A673 (cell line): Measurements from ENCODE around the gene ZNF80. TPM values are rescaled to one million over a fixed set of nuclear protein-coding genes. Genes with fewer than 3 reads are reported as not detected.

Source experiments
- BruUV-seq: library from RNA; stranded (reverse); fragments of 400-500 nt; replicated peaks from 2 replicates; lab custom pipeline; 2021; lab: Mats Ljungman, UMichigan
- CTCF ChIA-PET: fragments of 300-600 bp; sonication (Branson Sonifier 250); formaldehyde crosslinking; loops from one replicate; lab custom pipeline; 2022; ENCODE audit warnings: antibody characterized with exemption; lab: Charles Lee
- POLR2A ChIA-PET: fragments of 300-600 bp; sonication (Branson Sonifier 250); formaldehyde crosslinking; loops from one replicate; lab custom pipeline; 2022; ENCODE audit warnings: antibody characterized with exemption; ENCODE audit not compliant: low non-redundant PET; lab: Charles Lee
- DNase-seq: peaks from one replicate; pipeline ENCODE4 v3.0.0-alpha.2; 2015; ENCODE audit warnings: low spot score
- H3K27ac ChIP-seq: fragments of 200-600 bp; sonication (generic); 2 replicates; pipeline ENCODE4 v1.5.1; 2016; ENCODE audit warnings: mixed run types, low read depth, mild to moderate bottlenecking, mixed read lengths, antibody characterized with exemption, low read length; ENCODE audit not compliant: poor library complexity, severe bottlenecking
- H3K27me3 ChIP-seq: fragments of 200-600 bp; sonication (generic); replicated peaks from 2 replicates; pipeline ENCODE4 v1.6.1; 2017; ENCODE audit warnings: mixed run types, low read depth, mild to moderate bottlenecking, mixed read lengths, antibody characterized with exemption, low read length; ENCODE audit not compliant: insufficient read depth, poor library complexity
- H3K36me3 ChIP-seq: fragments of 200-600 bp; sonication (generic); 2 replicates; pipeline ENCODE4 v1.6.1; 2016; ENCODE audit warnings: mixed run types, mild to moderate bottlenecking, mixed read lengths, antibody characterized with exemption, low read length; ENCODE audit not compliant: insufficient read depth, poor library complexity, severe bottlenecking
- H3K4me1 ChIP-seq: fragments of 200-600 bp; sonication (generic); 2 replicates; pipeline ENCODE4 v1.6.1; 2017; ENCODE audit warnings: mixed run types, mild to moderate bottlenecking, mixed read lengths, antibody characterized with exemption, low read length; ENCODE audit not compliant: insufficient read depth, poor library complexity, severe bottlenecking
- H3K4me3 ChIP-seq: fragments of 200-600 bp; sonication (generic); 2 replicates; pipeline ENCODE4 v1.5.1; 2016; ENCODE audit warnings: low read depth, mixed run types, mild to moderate bottlenecking, mixed read lengths, low read length; ENCODE audit not compliant: poor library complexity, severe bottlenecking
- H3K9me3 ChIP-seq: fragments of 200-600 bp; sonication (generic); 2 replicates; pipeline ENCODE4 v1.6.1; 2016; ENCODE audit warnings: mixed run types, low read depth, mild to moderate bottlenecking, mixed read lengths, antibody characterized with exemption, low read length; ENCODE audit not compliant: poor library complexity, severe bottlenecking
- CTCF ChIP-seq: fragments of 300-800, 200-600 bp; sonication (generic); conservative IDR thresholded peaks from 2 replicates; pipeline ENCODE4 v1.5.1; 2017; ENCODE audit warnings: low read depth, mild to moderate bottlenecking, antibody characterized with exemption, low read length, moderate library complexity, mixed read lengths
- EZH2 ChIP-seq: fragments of 200-600 bp; sonication (generic); IDR thresholded peaks from 2 replicates; pipeline ENCODE4 v1.6.1; 2017; ENCODE audit warnings: borderline replicate concordance, low read depth, mild to moderate bottlenecking, mixed read lengths, antibody characterized with exemption, low read length; ENCODE audit not compliant: poor library complexity, severe bottlenecking
- intact Hi-C: fragments of 100-400 bp; cut with micrococcal nuclease; formaldehyde crosslinking; loops from one replicate; pipeline ENCODE4 v1.10.0; 2022; ENCODE audit not compliant: unreplicated experiment
- total RNA-seq: library from RNA; stranded (reverse); gene quantifications from 2 replicates; pipeline ENCODE4 v1.2.3, GENCODE V29; 2021

The ZNF80 gene
- total RNA-seq, 1 experiment from 2014 or later, result not detected

- Histone ChIP-seq H3K4me1 (peaks cover 11% of the 10 kb centered on the region), H3K36me3 (no peaks in the 10 kb centered on the region), H3K27me3 (no peaks in the 10 kb centered on the region), H3K27ac (no peak overlapping the region), H3K9me3 (no peaks in the 10 kb centered on the region), H3K4me3 (no peak overlapping the region)
- no peak for DNase-seq
- intact Hi-C loops, result no loop called here
- BruUV-seq, result no TSS peak
- TF ChIP-seq EZH2, result no peak
- ChIA-PET CTCF (no interaction called here), POLR2A (no interaction called here)
Measured at GRCh38 chr3:114216186-114216970, 21.0 kb downstream of the ZNF80 start.

- ChIA-PET POLR2A (interaction anchor here (0.7 kb wide), 1 partner anchor 621 kb away, joined by 3 read pairs; no protein-coding TSS in a partner anchor), CTCF (no interaction called here)
- no TSS peak for BruUV-seq
Measured at GRCh38 chr3:114214542-114215341, 22.6 kb downstream of the ZNF80 start.

GRCh38 chr3:114213627-114214541, 23.5 kb downstream of the ZNF80 start:
- H3K36me3 ChIP-seq, result no peaks in the 10 kb centered on the region
- ChIA-PET POLR2A (interaction anchor here (0.7 kb wide), 1 partner anchor 622 kb away, joined by 3 read pairs; no protein-coding TSS in a partner anchor), CTCF (interaction anchor here (0.6 to 1.1 kb wide), 6 partner anchors 59 to 271 kb away, joined by 3 to 12 read pairs (median 5); no protein-coding TSS in a partner anchor)
- no peaks in the 10 kb centered on the region for H3K27me3 ChIP-seq
- peak; percentile 71 for DNase-seq
- H3K4me3 ChIP-seq, result peak overlapping the region; percentile 36
- H3K9me3 ChIP-seq, result no peaks in the 10 kb centered on the region
- peaks cover 11% of the 10 kb centered on the region for H3K4me1 ChIP-seq
- H3K27ac ChIP-seq, result no peak overlapping the region
- intact Hi-C loops, result no loop called here
- TF ChIP-seq EZH2, result no peak
- TF ChIP-seq CTCF, result peak; percentile 39; the same call in 1 of the 2 replicates
- BruUV-seq, result no TSS peak

More at GRCh38 chr3:114214542-114215341, 22.6 kb downstream of the ZNF80 start:
- H3K4me1 ChIP-seq, result peaks cover 11% of the 10 kb centered on the region
- TF ChIP-seq CTCF, result no peak
- TF ChIP-seq EZH2, result no peak
- H3K27ac ChIP-seq, result no peak overlapping the region
- no peaks in the 10 kb centered on the region for H3K27me3 ChIP-seq
- H3K9me3 ChIP-seq, result no peaks in the 10 kb centered on the region
- intact Hi-C loops, result no loop called here
- H3K36me3 ChIP-seq, result no peaks in the 10 kb centered on the region
- peak overlapping the region; percentile 36 for H3K4me3 ChIP-seq
- no peak for DNase-seq
